Loucy (cell line): Measurements from ENCODE around the gene DCUN1D5.

Experiments used
- H2AFZ ChIP-seq: fragments of 200-600 bp; sonication (generic); 2 replicates; pipeline ENCODE4 v1.6.0; 2016; ENCODE audit warnings: antibody characterized with exemption, mild to moderate bottlenecking, low read length, moderate library complexity
- H3F3A ChIP-seq: fragments of 200-600 bp; 2 replicates; pipeline ENCODE4 v1.6.0; 2016; ENCODE audit warnings: antibody characterized with exemption, low read depth, mild to moderate bottlenecking
- H3K27me3 ChIP-seq: fragments of 200-600 bp; sonication (generic); 2 replicates; pipeline ENCODE4 v1.6.1; 2014; ENCODE audit warnings: low read length, mild to moderate bottlenecking; ENCODE audit not compliant: insufficient read depth, poor library complexity, severe bottlenecking
- H3K36me3 ChIP-seq: fragments of 200-600 bp; sonication (generic); 2 replicates; pipeline ENCODE4 v1.6.1; 2016; ENCODE audit warnings: low read length; ENCODE audit not compliant: insufficient read depth
- H3K4me1 ChIP-seq: fragments of 200-600 bp; sonication (generic); 2 replicates; pipeline ENCODE4 v1.5.1; 2014; ENCODE audit warnings: low read length, mild to moderate bottlenecking; ENCODE audit not compliant: insufficient read depth, poor library complexity, severe bottlenecking
- H3K4me2 ChIP-seq: fragments of 200-600 bp; sonication (generic); 2 replicates; pipeline ENCODE4 v1.6.0; 2014; ENCODE audit warnings: antibody characterized with exemption, low read length, low read depth, mild to moderate bottlenecking; ENCODE audit not compliant: poor library complexity, severe bottlenecking
- H3K4me3 ChIP-seq: fragments of 200-600 bp; sonication (generic); 2 replicates; pipeline ENCODE4 v1.5.1; 2014; ENCODE audit warnings: low read length, mild to moderate bottlenecking, mixed read lengths; ENCODE audit not compliant: poor library complexity, severe bottlenecking
- H3K79me2 ChIP-seq: fragments of 200-600 bp; sonication (generic); 2 replicates; pipeline ENCODE4 v1.6.1; 2014; ENCODE audit warnings: low read length; ENCODE audit not compliant: insufficient read depth
- H3K9ac ChIP-seq: fragments of 200-600 bp; sonication (generic); 2 replicates; pipeline ENCODE4 v1.6.0; 2014; ENCODE audit warnings: mild to moderate bottlenecking, low read depth, low read length, moderate library complexity; ENCODE audit not compliant: poor library complexity, severe bottlenecking
- H3K9me2 ChIP-seq: fragments of 200-600 bp; sonication (generic); replicated peaks from 2 replicates; pipeline ENCODE4 v1.6.1; 2016; ENCODE audit warnings: low read depth, low read length, mixed read lengths
- H3K9me3 ChIP-seq: fragments of 200-600 bp; sonication (generic); 2 replicates; pipeline ENCODE4 v1.6.1; 2014; ENCODE audit warnings: mild to moderate bottlenecking, antibody characterized with exemption, low read length, low read depth; ENCODE audit not compliant: insufficient read depth
- H4K20me1 ChIP-seq: fragments of 200-600 bp; sonication (generic); 2 replicates; pipeline ENCODE4 v1.6.0; 2014; ENCODE audit warnings: antibody characterized with exemption, low read length, mild to moderate bottlenecking; ENCODE audit not compliant: insufficient read depth, poor library complexity, severe bottlenecking
- EZH2phosphoT487 ChIP-seq: fragments of 200-600 bp; IDR thresholded peaks from 2 replicates; pipeline ENCODE4 v1.6.1; 2018; ENCODE audit warnings: antibody characterized with exemption, mild to moderate bottlenecking, moderate library complexity, borderline replicate concordance
- TF ChIP-seq, protein P1 (sequence below): fragments of 200-600 bp; sonication (generic); conservative IDR thresholded peaks from 2 replicates; pipeline ENCODE4 v1.5.1; 2014; ENCODE audit warnings: mild to moderate bottlenecking, antibody characterized with exemption, low read length

The DCUN1D5 gene

DNA sequence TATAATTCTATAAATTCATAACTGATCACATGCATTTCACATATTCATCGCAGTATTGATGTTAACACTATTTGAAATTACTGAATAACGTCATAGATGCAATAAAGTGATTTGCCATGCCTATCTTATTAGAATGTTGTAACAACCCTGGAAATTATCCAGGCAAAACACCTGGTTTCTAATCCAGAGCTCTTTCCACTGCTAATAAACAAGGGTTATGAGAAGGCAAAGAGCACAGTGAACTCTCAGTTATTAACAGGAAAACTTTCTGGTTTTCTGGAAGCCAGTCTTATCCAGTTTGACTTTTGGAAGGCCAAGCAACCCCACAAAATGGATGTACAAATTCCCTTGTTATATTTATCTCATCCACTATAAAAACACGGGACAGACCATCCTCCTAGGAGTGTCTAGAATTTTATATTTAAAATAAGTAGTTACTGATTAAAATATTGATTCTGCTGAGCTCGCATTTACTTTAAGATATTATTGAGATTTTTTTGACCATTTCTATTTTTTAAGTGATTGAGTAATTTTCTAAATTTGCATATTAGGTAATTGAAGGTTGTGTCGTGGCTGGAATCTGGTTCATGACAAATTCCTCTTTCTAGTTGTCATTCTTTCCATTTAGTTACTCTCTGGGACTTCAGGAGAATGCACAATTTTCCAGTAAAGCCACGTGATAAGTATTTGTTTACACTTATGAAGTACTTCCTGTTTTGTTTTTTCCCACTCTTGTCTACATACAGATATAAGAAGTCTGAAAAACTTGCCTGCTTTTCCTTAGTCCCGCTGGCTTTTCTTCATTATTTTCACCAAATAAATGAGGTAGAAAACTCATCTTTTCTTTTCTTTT, 47.9 kb downstream of the DCUN1D5 start:
- H3K4me2 ChIP-seq, result no peak overlapping the region
- H4K20me1 ChIP-seq, result no peaks in the 10 kb centered on the region

DNA sequence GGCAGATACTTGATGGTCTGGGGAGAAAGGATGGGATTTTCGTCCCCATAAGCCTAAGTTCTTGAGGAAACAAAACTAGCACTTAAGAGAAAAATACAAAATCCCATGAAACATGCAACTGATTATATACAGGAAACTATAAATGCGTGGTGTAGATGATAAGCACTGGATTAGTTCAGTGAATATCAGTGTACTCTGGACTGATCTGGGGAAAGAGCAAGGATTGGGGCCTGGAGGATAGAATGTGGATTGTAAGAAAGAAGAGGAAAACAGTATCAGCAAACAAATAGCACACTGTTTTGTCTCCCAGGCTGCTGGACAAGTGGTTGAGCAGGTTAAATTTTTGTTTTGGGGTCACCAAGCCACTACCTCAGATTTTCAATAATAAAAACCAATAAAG, 49.8 kb downstream of the DCUN1D5 start:
- Histone ChIP-seq H3K9ac (no peak overlapping the region), H2AFZ (no peak overlapping the region), H3K4me2 (no peak overlapping the region), H3K79me2 (no peaks in the 10 kb centered on the region), H3K36me3 (no peaks in the 10 kb centered on the region), H3F3A (no peaks in the 10 kb centered on the region), H3K27me3 (no peaks in the 10 kb centered on the region), H3K9me3 (no peaks in the 10 kb centered on the region), H4K20me1 (no peaks in the 10 kb centered on the region), H3K9me2 (no peaks in the 10 kb centered on the region), H3K4me3 (no peak overlapping the region), H3K4me1 (no peaks in the 10 kb centered on the region)
- TF ChIP-seq EZH2phosphoT487, result no peak
- TF ChIP-seq, protein P1, sequence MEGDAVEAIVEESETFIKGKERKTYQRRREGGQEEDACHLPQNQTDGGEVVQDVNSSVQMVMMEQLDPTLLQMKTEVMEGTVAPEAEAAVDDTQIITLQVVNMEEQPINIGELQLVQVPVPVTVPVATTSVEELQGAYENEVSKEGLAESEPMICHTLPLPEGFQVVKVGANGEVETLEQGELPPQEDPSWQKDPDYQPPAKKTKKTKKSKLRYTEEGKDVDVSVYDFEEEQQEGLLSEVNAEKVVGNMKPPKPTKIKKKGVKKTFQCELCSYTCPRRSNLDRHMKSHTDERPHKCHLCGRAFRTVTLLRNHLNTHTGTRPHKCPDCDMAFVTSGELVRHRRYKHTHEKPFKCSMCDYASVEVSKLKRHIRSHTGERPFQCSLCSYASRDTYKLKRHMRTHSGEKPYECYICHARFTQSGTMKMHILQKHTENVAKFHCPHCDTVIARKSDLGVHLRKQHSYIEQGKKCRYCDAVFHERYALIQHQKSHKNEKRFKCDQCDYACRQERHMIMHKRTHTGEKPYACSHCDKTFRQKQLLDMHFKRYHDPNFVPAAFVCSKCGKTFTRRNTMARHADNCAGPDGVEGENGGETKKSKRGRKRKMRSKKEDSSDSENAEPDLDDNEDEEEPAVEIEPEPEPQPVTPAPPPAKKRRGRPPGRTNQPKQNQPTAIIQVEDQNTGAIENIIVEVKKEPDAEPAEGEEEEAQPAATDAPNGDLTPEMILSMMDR, result no peak

More for the DNA sequence above, 47.9 kb downstream of the DCUN1D5 start:
- no peaks in the 10 kb centered on the region for H3F3A ChIP-seq
- no peaks in the 10 kb centered on the region for H3K36me3 ChIP-seq
- no peak overlapping the region for H3K9ac ChIP-seq
- no peak overlapping the region for H3K4me3 ChIP-seq
- H3K27me3 ChIP-seq, result no peaks in the 10 kb centered on the region
- no peaks in the 10 kb centered on the region for H3K4me1 ChIP-seq
- H2AFZ ChIP-seq, result no peak overlapping the region
- H3K9me2 ChIP-seq, result no peaks in the 10 kb centered on the region
- H3K9me3 ChIP-seq, result no peaks in the 10 kb centered on the region
- TF ChIP-seq EZH2phosphoT487, result no peak
- TF ChIP-seq, protein P1, result no peak
- no peaks in the 10 kb centered on the region for H3K79me2 ChIP-seq

DNA sequence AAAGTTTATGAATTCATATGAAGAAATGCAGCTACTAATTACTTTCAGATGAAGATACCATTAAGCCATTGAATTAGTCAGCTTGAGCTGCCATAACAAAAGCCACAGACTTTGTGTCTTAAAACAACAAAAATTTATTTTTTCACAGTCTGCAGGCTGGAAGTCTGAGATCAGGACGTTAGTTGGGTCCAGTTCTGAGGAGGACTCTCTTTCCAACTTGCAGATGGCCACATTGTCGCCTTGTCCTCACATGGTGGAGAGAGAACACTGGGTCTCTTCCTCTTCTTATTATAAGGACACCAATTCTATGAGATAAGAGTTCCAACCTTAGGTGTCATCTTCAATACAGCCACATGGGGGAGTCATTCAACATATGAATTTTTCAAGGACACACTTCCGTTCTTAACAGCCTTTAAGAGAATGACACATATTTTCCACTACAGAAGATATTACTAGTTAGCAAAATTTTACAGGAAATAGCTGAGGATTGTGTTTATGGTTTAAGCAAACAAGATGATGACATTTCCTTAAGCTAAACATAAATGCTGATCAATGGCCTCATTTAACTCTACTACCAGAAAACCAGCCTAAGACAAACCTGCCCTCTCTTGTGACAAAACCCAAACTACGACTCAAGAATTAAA, 56.0 kb downstream of the DCUN1D5 start:
- peaks cover 4% of the 10 kb centered on the region for H3K4me1 ChIP-seq
- H3K4me3 ChIP-seq, result no peak overlapping the region
- no peaks in the 10 kb centered on the region for H3K36me3 ChIP-seq
- H4K20me1 ChIP-seq, result no peaks in the 10 kb centered on the region
- peak overlapping the region; percentile 82 for H2AFZ ChIP-seq
- H3K9me2 ChIP-seq, result no peaks in the 10 kb centered on the region
- H3F3A ChIP-seq, result no peaks in the 10 kb centered on the region
- peak overlapping the region; percentile 15 for H3K4me2 ChIP-seq
- TF ChIP-seq, protein P1, result peak; percentile 84
- TF ChIP-seq EZH2phosphoT487, result no peak
- no peaks in the 10 kb centered on the region for H3K9me3 ChIP-seq
- no peak overlapping the region for H3K9ac ChIP-seq
- no peaks in the 10 kb centered on the region for H3K27me3 ChIP-seq
- no peaks in the 10 kb centered on the region for H3K79me2 ChIP-seq
